HepG2 (cell line): ENCODE results near the gene SETD3.

ENCODE experiments used
- MEIS2 ChIP-seq: sonication (generic); formaldehyde crosslinking; IDR thresholded peaks from 2 replicates; pipeline ENCODE4 v1.9.0; 2021; ENCODE audit warnings: mild to moderate bottlenecking, missing genetic modification reagents
- POLR2AphosphoS5 ChIP-seq: IDR thresholded peaks from 2 replicates; pipeline ENCODE4 v1.6.1; 2012; ENCODE audit warnings: low read depth, low read length
- SP2 ChIP-seq: sonication (generic); formaldehyde crosslinking; IDR thresholded peaks from 2 replicates; pipeline ENCODE4 v1.5.1; 2020; ENCODE audit warnings: mild to moderate bottlenecking, missing genetic modification reagents

DNA sequence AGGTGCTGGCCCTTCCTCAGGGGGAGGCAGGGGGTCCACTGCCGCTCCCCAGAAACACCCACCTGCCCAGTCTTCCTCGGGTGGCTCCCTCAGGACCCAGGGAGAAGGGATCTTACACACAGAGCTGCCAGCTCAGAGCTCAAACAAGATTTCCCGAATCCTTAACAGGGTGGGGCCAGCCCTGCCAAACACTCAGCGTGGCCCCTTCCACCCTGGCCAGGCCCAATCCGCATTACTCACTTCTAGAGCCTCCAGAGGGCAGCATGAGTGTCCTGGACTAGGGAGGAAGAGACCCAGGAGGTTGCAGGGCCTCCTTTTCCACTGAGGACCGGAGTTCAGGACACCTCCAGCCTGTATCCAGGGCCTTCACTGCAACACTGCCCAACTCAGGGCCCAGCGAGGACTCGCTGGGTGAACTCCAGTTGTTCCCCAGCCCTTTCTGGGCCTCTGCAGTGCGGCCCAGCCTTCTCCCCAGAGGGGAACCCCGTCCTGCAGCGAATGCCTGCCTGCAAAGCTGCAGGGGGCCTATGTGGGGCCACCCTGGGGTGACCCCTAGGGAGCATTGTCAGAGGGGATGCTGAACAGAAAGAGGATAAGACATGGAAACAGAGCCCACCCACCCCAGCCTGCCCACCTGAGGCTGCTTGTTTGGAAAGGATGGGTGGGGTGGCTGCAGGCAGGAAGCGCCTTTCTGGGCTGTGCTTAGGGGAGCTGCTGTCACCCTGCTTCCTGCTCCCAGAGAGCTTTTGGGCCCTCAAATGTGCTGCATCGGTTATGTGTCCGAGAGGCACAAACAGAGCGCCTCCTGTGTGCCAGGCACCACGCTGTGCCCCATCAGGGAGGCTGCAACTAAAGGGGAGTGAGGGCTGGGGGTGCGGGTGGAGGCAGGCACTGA, 44.4 kb upstream of the SETD3 start:
- TF ChIP-seq POLR2AphosphoS5: no peak
- TF ChIP-seq MEIS2 (CRISPR knock-in tag): no peak
- TF ChIP-seq SP2 (CRISPR knock-in tag): no peak
